ENCODE results near the gene CETN1. TPM values are rescaled to one million over a fixed set of nuclear protein-coding genes. Genes with fewer than 3 reads are reported as not detected.

Gene CETN1
- total RNA-seq, 4 donors from 2014 or later = not detected

DNA sequence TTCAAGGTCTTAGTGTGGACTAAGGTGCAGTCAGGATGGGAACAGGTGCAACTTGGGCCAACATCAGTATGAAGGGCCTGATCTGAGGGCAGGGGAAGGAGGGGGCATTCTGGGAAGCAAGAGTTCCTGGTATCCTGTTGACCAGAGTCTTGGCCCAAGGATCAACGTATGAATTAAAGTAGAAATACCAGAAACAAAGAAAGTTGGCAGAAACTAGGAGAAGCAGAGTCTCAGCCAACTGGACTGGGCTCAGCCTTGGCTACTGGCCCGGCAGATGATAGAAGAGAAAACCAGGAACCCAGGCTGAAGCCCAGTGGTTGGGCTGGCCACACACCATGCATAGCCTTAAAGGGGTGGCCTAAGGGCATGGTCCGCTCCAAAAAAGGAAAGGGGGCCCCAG lies 2.3 kb downstream of the CETN1 start:
- no peak for DNase-seq
- intact Hi-C loops (cut with DNase I; ENCODE audit: low total_unique reads) = no loop called here
- H3K4me1 ChIP-seq = no peaks in the 10 kb centered on the region
- TF ChIP-seq, protein P1, sequence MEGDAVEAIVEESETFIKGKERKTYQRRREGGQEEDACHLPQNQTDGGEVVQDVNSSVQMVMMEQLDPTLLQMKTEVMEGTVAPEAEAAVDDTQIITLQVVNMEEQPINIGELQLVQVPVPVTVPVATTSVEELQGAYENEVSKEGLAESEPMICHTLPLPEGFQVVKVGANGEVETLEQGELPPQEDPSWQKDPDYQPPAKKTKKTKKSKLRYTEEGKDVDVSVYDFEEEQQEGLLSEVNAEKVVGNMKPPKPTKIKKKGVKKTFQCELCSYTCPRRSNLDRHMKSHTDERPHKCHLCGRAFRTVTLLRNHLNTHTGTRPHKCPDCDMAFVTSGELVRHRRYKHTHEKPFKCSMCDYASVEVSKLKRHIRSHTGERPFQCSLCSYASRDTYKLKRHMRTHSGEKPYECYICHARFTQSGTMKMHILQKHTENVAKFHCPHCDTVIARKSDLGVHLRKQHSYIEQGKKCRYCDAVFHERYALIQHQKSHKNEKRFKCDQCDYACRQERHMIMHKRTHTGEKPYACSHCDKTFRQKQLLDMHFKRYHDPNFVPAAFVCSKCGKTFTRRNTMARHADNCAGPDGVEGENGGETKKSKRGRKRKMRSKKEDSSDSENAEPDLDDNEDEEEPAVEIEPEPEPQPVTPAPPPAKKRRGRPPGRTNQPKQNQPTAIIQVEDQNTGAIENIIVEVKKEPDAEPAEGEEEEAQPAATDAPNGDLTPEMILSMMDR (IDR thresholded peaks at IDR 0.05) = no peak
- TF ChIP-seq POLR2A (IDR thresholded peaks at IDR 0.05) = no peak
- no peaks in the 10 kb centered on the region for H3K27me3 ChIP-seq
- H3K36me3 ChIP-seq = no peaks in the 10 kb centered on the region
- no peaks in the 10 kb centered on the region for H3K9me3 ChIP-seq
- H3K4me3 ChIP-seq = no peak overlapping the region
- H3K27ac ChIP-seq = no peak overlapping the region

DNA sequence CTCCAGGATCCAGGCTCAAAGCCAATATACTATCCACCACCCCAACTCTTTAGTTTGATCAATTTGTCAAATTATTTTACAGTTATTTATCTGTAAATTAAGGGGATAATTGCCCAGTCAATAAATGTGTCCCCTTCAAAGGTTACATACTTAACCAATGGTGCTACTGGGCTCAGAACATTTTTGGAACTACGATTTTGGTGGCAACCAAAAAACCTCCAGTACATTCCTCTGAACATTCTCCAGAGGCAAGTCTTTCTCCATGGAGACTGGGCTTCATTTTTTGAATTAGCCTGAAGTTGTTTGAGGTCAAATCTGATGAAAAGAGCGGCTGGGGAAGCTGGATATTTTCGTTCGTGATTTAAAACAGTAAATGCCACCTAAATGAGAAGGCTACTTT lies 14.9 kb downstream of the CETN1 start:
- TF ChIP-seq, protein P1 (IDR thresholded peaks at IDR 0.05) = no peak
- no peak for TF ChIP-seq POLR2A (IDR thresholded peaks at IDR 0.05)
- no peak overlapping the region for H3K4me3 ChIP-seq
- H3K4me1 ChIP-seq = peaks cover 0 to 6% of the 10 kb centered on the region in 2 donors
- no peak overlapping the region for H3K27ac ChIP-seq
- H3K9me3 ChIP-seq = no peaks in the 10 kb centered on the region
- intact Hi-C loops (cut with DNase I; ENCODE audit: low total_unique reads) = no loop called here
- H3K36me3 ChIP-seq = no peaks in the 10 kb centered on the region
- no peaks in the 10 kb centered on the region for H3K27me3 ChIP-seq
- no peak for DNase-seq

DNA sequence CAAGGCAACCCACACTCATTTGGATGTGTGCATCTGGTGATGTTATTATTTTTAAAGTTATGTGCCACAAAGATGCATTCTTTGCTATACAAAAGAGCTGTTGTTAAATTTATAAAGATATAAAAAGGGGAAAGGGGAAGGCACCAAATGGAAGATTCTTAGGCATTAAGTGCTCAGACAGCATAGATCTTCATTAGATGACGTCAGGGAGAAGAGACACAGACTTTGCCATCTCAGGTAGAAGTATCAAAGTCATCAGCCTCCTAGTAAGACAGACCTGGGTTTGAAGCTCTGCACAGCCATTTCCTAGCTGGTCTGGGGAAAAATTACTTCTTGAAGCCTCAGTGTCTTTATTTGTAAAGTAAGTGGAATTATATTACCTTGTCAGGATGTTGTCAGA lies 15.4 kb downstream of the CETN1 start:
- Histone ChIP-seq H3K4me1 (peaks cover 0 to 6% of the 10 kb centered on the region in 2 donors), H3K27me3 (no peaks in the 10 kb centered on the region), H3K4me3 (no peak overlapping the region), H3K9me3 (no peaks in the 10 kb centered on the region), H3K27ac (no peak overlapping the region), H3K36me3 (no peaks in the 10 kb centered on the region)
- no peak for DNase-seq
- TF ChIP-seq, protein P1 (IDR thresholded peaks at IDR 0.05) = no peak
- TF ChIP-seq POLR2A (IDR thresholded peaks at IDR 0.05) = no peak
- intact Hi-C loops (cut with DNase I; ENCODE audit: low total_unique reads) = no loop called here

DNA sequence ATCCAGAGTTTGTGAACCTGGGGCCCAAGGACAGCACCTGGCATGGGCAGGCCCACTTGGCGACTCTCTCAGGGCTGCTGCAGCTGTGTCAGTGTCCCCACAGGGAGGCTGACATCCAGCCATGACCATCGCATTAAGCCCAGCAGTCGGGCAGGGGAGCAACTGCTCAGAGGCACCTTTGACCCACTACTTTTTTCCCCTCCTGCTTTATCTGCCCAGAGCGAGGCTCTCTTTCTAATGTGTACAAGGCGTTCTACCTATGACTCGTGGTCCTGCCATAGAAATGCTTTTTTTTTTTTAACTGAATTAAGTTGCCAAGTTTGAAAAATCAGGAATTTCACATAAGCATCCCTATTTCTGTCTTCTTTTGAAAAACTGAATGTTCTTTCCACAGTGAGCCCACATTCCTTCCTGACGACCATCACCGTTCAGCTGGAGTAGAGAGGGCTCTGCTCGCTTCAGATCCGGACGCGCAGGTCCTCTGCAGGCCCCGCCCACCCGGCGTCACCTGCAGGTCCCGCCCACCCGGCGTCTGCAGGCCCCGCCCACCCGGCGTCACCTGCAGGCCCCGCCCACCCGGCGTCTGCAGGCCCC lies 16.2 kb downstream of the CETN1 start:
- H3K27me3 ChIP-seq = no peaks in the 10 kb centered on the region
- H3K9me3 ChIP-seq = no peaks in the 10 kb centered on the region
- peaks cover 0 to 6% of the 10 kb centered on the region in 2 donors for H3K4me1 ChIP-seq
- TF ChIP-seq, protein P1 (IDR thresholded peaks at IDR 0.05) = no peak
- no peak for TF ChIP-seq POLR2A (IDR thresholded peaks at IDR 0.05)
- no peak overlapping the region for H3K4me3 ChIP-seq
- intact Hi-C loops (cut with DNase I; ENCODE audit: low total_unique reads) = no loop called here
- no peak for DNase-seq
- no peaks in the 10 kb centered on the region for H3K36me3 ChIP-seq
- H3K27ac ChIP-seq = no peak overlapping the region

DNA sequence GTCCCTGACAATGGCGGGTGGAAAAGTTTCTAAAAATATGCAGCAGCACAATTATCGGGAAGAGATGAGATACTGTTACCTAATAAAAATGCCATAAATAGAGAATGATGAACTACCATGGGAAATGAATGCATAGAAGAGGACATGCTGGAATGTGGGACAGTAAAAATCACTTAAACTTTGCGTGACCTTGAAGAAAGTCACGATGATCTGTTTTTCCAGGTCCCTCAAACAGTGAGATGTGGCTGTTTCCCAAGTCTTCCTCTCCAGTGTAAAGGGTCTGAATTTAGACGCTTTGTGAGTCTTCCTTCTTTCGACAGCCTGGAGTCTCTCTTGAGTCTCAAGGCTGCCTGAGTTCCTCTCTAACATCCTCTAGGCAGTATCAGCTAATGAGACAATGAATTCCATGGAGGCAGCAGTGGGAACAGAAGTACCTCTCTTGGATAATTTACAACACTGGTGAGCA lies 18.0 kb downstream of the CETN1 start:
- no peak overlapping the region for H3K4me3 ChIP-seq
- intact Hi-C loops (cut with DNase I; ENCODE audit: low total_unique reads) = no loop called here
- H3K4me1 ChIP-seq = peaks cover 0 to 6% of the 10 kb centered on the region in 2 donors
- no peaks in the 10 kb centered on the region for H3K27me3 ChIP-seq
- H3K36me3 ChIP-seq = no peaks in the 10 kb centered on the region
- no peak overlapping the region for H3K27ac ChIP-seq
- no peak for TF ChIP-seq POLR2A (IDR thresholded peaks at IDR 0.05)
- TF ChIP-seq, protein P1 (IDR thresholded peaks at IDR 0.05) = no peak
- no peak for DNase-seq
- H3K9me3 ChIP-seq = no peaks in the 10 kb centered on the region

All from uterus (tissue), 4 donors.